ENCODE results near the gene PARD3B.

DNA sequence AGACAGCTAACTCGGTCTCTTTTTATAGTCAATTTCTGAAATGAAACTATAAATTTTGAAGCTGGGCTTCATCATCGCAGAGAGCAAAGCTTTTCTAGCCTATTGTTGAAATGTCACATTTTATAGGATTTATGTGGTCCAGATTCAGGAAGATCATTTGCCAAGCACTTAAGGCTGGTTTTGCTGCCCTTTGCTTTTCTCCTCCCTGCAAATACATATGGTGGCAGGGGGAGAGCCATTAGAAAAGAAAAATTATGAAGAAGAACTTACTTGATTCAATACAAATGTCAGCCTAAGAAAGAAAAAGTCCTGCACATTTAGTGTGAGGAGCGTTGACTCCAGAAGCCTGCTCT, 930.1 kb downstream of the PARD3B start:
- TF ChIP-seq, protein P1, sequence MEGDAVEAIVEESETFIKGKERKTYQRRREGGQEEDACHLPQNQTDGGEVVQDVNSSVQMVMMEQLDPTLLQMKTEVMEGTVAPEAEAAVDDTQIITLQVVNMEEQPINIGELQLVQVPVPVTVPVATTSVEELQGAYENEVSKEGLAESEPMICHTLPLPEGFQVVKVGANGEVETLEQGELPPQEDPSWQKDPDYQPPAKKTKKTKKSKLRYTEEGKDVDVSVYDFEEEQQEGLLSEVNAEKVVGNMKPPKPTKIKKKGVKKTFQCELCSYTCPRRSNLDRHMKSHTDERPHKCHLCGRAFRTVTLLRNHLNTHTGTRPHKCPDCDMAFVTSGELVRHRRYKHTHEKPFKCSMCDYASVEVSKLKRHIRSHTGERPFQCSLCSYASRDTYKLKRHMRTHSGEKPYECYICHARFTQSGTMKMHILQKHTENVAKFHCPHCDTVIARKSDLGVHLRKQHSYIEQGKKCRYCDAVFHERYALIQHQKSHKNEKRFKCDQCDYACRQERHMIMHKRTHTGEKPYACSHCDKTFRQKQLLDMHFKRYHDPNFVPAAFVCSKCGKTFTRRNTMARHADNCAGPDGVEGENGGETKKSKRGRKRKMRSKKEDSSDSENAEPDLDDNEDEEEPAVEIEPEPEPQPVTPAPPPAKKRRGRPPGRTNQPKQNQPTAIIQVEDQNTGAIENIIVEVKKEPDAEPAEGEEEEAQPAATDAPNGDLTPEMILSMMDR (IDR thresholded peaks at IDR 0.05; ENCODE audit: insufficient read depth, low read length, poor library complexity, severe bottlenecking): no peak
- no peak for TF ChIP-seq EZH2phosphoT487 (conservative IDR thresholded peaks at IDR 0.05; ENCODE audit: low read length)

Data from SU-DHL-6 (cell line).